ENCODE results near the gene MMP14. TPM values are rescaled to one million over a fixed set of nuclear protein-coding genes. Genes with fewer than 3 reads are reported as not detected.

MMP14 gene
- total and polyA plus RNA-seq, 9 of the 15 experiments (the other 6 are each of a cell fraction or from before 2014, with no cell fraction given) = 0.36 to 5.8 (median 1.3) TPM; not detected in 2

DNA sequence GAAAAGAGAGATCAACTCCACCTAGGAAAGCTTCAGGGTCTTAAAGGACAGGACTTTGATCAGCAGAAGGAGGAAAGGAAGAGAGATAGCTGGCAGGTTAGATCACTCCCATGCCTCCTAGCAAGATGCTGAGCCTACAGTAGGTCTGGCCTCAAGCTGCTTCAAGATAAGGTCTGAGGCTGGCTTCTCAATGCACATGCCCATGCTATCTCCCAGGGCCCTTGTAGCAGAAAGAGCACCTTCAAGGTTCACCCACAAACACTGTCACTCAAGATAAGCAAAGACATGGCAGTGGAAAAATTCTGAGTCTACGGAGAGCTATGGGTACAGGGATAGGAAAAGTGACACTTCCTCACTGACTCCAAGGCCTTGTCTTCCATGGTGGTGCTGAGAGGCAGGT, 61.0 kb downstream of the MMP14 start (continued):
- TF ChIP-seq, protein P1, sequence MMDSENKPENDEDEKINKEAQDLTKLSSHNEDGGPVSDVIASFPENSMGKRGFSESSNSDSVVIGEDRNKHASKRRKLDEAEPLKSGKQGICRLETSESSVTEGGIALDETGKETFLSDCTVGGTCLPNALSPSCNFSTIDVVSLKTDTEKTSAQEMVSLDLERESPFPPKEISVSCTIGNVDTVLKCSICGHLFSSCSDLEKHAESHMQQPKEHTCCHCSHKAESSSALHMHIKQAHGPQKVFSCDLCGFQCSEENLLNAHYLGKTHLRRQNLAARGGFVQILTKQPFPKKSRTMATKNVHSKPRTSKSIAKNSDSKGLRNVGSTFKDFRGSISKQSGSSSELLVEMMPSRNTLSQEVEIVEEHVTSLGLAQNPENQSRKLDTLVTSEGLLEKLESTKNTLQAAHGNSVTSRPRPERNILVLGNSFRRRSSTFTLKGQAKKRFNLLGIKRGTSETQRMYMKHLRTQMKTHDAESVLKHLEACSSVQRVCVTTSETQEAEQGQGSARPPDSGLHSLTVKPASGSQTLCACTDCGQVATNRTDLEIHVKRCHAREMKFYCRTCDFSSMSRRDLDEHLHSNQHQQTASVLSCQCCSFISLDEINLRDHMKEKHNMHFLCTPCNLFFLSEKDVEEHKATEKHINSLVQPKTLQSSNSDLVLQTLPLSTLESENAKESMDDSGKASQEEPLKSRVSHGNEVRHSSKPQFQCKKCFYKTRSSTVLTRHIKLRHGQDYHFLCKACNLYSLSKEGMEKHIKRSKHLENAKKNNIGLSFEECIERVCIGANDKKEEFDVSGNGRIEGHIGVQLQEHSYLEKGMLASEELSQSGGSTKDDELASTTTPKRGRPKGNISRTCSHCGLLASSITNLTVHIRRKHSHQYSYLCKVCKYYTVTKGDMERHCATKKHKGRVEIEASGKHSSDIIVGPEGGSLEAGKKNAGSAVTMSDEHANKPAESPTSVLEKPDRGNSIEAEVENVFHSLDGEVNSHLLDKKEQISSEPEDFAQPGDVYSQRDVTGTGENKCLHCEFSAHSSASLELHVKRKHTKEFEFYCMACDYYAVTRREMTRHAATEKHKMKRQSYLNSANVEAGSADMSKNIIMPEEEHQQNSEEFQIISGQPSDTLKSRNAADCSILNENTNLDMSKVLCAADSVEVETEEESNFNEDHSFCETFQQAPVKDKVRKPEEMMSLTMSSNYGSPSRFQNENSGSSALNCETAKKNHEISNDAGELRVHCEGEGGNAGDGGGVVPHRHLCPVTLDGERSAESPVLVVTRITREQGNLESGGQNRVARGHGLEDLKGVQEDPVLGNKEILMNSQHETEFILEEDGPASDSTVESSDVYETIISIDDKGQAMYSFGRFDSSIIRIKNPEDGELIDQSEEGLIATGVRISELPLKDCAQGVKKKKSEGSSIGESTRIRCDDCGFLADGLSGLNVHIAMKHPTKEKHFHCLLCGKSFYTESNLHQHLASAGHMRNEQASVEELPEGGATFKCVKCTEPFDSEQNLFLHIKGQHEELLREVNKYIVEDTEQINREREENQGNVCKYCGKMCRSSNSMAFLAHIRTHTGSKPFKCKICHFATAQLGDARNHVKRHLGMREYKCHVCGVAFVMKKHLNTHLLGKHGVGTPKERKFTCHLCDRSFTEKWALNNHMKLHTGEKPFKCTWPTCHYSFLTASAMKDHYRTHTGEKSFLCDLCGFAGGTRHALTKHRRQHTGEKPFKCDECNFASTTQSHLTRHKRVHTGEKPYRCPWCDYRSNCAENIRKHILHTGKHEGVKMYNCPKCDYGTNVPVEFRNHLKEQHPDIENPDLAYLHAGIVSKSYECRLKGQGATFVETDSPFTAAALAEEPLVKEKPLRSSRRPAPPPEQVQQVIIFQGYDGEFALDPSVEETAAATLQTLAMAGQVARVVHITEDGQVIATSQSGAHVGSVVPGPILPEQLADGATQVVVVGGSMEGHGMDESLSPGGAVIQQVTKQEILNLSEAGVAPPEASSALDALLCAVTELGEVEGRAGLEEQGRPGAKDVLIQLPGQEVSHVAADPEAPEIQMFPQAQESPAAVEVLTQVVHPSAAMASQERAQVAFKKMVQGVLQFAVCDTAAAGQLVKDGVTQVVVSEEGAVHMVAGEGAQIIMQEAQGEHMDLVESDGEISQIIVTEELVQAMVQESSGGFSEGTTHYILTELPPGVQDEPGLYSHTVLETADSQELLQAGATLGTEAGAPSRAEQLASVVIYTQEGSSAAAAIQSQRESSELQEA (IDR thresholded peaks at IDR 0.05; ENCODE audit: low read depth) = no peak
- TF ChIP-seq, protein P2, sequence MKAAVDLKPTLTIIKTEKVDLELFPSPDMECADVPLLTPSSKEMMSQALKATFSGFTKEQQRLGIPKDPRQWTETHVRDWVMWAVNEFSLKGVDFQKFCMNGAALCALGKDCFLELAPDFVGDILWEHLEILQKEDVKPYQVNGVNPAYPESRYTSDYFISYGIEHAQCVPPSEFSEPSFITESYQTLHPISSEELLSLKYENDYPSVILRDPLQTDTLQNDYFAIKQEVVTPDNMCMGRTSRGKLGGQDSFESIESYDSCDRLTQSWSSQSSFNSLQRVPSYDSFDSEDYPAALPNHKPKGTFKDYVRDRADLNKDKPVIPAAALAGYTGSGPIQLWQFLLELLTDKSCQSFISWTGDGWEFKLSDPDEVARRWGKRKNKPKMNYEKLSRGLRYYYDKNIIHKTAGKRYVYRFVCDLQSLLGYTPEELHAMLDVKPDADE (conservative IDR thresholded peaks at IDR 0.05; ENCODE audit: control insufficient read depth, low read depth, low read length) = peak; percentile 72; the same call in 1 of the 2 replicates
- TF ChIP-seq, protein P3, sequence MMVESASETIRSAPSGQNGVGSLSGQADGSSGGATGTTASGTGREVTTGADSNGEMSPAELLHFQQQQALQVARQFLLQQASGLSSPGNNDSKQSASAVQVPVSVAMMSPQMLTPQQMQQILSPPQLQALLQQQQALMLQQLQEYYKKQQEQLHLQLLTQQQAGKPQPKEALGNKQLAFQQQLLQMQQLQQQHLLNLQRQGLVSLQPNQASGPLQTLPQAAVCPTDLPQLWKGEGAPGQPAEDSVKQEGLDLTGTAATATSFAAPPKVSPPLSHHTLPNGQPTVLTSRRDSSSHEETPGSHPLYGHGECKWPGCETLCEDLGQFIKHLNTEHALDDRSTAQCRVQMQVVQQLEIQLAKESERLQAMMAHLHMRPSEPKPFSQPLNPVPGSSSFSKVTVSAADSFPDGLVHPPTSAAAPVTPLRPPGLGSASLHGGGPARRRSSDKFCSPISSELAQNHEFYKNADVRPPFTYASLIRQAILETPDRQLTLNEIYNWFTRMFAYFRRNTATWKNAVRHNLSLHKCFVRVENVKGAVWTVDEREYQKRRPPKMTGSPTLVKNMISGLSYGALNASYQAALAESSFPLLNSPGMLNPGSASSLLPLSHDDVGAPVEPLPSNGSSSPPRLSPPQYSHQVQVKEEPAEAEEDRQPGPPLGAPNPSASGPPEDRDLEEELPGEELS (CRISPR knock-in tag; IDR thresholded peaks at IDR 0.05; ENCODE audit: borderline replicate concordance) = no peak
- TF ChIP-seq TAF7 (tag; IDR thresholded peaks at IDR 0.05) = no peak
- no peak for TF ChIP-seq NFE2L1 (tag; IDR thresholded peaks at IDR 0.05; ENCODE audit: borderline replicate concordance, low read depth)
- TF ChIP-seq, protein P4, sequence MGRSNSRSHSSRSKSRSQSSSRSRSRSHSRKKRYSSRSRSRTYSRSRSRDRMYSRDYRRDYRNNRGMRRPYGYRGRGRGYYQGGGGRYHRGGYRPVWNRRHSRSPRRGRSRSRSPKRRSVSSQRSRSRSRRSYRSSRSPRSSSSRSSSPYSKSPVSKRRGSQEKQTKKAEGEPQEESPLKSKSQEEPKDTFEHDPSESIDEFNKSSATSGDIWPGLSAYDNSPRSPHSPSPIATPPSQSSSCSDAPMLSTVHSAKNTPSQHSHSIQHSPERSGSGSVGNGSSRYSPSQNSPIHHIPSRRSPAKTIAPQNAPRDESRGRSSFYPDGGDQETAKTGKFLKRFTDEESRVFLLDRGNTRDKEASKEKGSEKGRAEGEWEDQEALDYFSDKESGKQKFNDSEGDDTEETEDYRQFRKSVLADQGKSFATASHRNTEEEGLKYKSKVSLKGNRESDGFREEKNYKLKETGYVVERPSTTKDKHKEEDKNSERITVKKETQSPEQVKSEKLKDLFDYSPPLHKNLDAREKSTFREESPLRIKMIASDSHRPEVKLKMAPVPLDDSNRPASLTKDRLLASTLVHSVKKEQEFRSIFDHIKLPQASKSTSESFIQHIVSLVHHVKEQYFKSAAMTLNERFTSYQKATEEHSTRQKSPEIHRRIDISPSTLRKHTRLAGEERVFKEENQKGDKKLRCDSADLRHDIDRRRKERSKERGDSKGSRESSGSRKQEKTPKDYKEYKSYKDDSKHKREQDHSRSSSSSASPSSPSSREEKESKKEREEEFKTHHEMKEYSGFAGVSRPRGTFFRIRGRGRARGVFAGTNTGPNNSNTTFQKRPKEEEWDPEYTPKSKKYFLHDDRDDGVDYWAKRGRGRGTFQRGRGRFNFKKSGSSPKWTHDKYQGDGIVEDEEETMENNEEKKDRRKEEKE (IDR thresholded peaks at IDR 0.05; ENCODE audit: borderline replicate concordance in 1 of 2, control insufficient read depth in 1 of 2, low read depth in 2 of 2, low read length in 1 of 2) = no peak; a peak in 1 of 4 replicates
- TF ChIP-seq MTA2 (IDR thresholded peaks at IDR 0.05; ENCODE audit: low read depth) = peak; percentile 87
- no peak for TF ChIP-seq DACH1 (IDR thresholded peaks at IDR 0.05; ENCODE audit: partially characterized antibody)
- TF ChIP-seq SMAD4 (CRISPR knock-in tag; conservative IDR thresholded peaks at IDR 0.05) = peak; percentile 81
- no peak for TF ChIP-seq BRD9 (IDR thresholded peaks at IDR 0.05; ENCODE audit: low read depth, partially characterized antibody)
- TF ChIP-seq, protein P5, sequence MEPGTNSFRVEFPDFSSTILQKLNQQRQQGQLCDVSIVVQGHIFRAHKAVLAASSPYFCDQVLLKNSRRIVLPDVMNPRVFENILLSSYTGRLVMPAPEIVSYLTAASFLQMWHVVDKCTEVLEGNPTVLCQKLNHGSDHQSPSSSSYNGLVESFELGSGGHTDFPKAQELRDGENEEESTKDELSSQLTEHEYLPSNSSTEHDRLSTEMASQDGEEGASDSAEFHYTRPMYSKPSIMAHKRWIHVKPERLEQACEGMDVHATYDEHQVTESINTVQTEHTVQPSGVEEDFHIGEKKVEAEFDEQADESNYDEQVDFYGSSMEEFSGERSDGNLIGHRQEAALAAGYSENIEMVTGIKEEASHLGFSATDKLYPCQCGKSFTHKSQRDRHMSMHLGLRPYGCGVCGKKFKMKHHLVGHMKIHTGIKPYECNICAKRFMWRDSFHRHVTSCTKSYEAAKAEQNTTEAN (CRISPR knock-in tag; IDR thresholded peaks at IDR 0.05) = no peak

Data from K562 (cell line).